ENCODE results near the gene TMEM151A.

TMEM151A gene

GRCh38 chr11:66314561-66315497, 23.1 kb downstream of the TMEM151A start:
- ChIA-PET POLR2A (no interaction called here), CTCF (interaction anchor here (3.4 to 6.2 kb wide), 3 partner anchors 11 to 27 kb away, joined by 14 to 52 read pairs (median 44); partner anchors contain the start of gene BRMS1)
- no peak overlapping the region for H3K4me3 ChIP-seq (ENCODE audit: control insufficient read depth in 1 of 7, extremely low read depth in 1 of 7, insufficient read depth in 4 of 7, low read depth in 2 of 7, low read length in 6 of 7)
- no peaks in the 10 kb centered on the region for H3K9me3 ChIP-seq (ENCODE audit: control extremely low read depth in 1 of 5, control insufficient read depth in 4 of 5, insufficient read depth in 2 of 5, low read depth in 1 of 5, low read length in 4 of 5)
- over 99% methylated on average over 17 of the region's 17 CpGs for WGBS (ENCODE audit: insufficient coverage)
- no peak for DNase-seq
- no peaks in the 10 kb centered on the region for H3K27me3 ChIP-seq (replicated peaks in 2 of 5; ENCODE audit: control insufficient read depth in 4 of 5, insufficient read depth in 5 of 5, low read length in 4 of 5)
- H3K36me3 ChIP-seq (ENCODE audit: control insufficient read depth in 4 of 4, insufficient read depth in 4 of 4, low read length in 3 of 4): no peaks in the 10 kb centered on the region
- H3K27ac ChIP-seq (ENCODE audit: insufficient read depth in 1 of 2, low read depth in 1 of 2, low read length in 2 of 2, poor library complexity in 1 of 2, severe bottlenecking in 2 of 2): no peak overlapping the region
- peaks cover 11 to 58% (median 50%) of the 10 kb centered on the region in 4 experiments for H3K4me1 ChIP-seq (ENCODE audit: control extremely low read depth in 1 of 4, control insufficient read depth in 4 of 4, insufficient read depth in 4 of 4, low read length in 3 of 4)

- Histone ChIP-seq H3K27me3 (replicated peaks in 2 of 5; ENCODE audit: control insufficient read depth in 4 of 5, insufficient read depth in 5 of 5, low read length in 4 of 5) (no peaks in the 10 kb centered on the region), H3K9me3 (ENCODE audit: control extremely low read depth in 1 of 5, control insufficient read depth in 4 of 5, insufficient read depth in 2 of 5, low read depth in 1 of 5, low read length in 4 of 5) (no peaks in the 10 kb centered on the region), H3K4me3 (ENCODE audit: control insufficient read depth in 1 of 7, extremely low read depth in 1 of 7, insufficient read depth in 4 of 7, low read depth in 2 of 7, low read length in 6 of 7) (no peak overlapping the region), H3K27ac (ENCODE audit: insufficient read depth in 1 of 2, low read depth in 1 of 2, low read length in 2 of 2, poor library complexity in 1 of 2, severe bottlenecking in 2 of 2) (no peak overlapping the region), H3K4me1 (ENCODE audit: control extremely low read depth in 1 of 4, control insufficient read depth in 4 of 4, insufficient read depth in 4 of 4, low read length in 3 of 4) (peaks cover 11 to 58% (median 50%) of the 10 kb centered on the region in 4 experiments), H3K36me3 (ENCODE audit: control insufficient read depth in 4 of 4, insufficient read depth in 4 of 4, low read length in 3 of 4) (no peaks in the 10 kb centered on the region)
- ChIA-PET POLR2A (no interaction called here), CTCF (interaction anchor here (3.4 kb wide), 1 partner anchor 17 kb away, joined by 14 read pairs; no protein-coding TSS in a partner anchor)
- DNase-seq: no peak
- 94% methylated on average over 14 of the region's 14 CpGs for WGBS (ENCODE audit: insufficient coverage)
These were observed 23.8 kb downstream of the TMEM151A start for GRCh38 chr11:66315498-66315885.

- Histone ChIP-seq H3K9me3 (ENCODE audit: control extremely low read depth in 1 of 5, control insufficient read depth in 4 of 5, insufficient read depth in 2 of 5, low read depth in 1 of 5, low read length in 4 of 5) (no peaks in the 10 kb centered on the region), H3K27ac (ENCODE audit: insufficient read depth in 1 of 2, low read depth in 1 of 2, low read length in 2 of 2, poor library complexity in 1 of 2, severe bottlenecking in 2 of 2) (no peak overlapping the region), H3K4me1 (ENCODE audit: control extremely low read depth in 1 of 4, control insufficient read depth in 4 of 4, insufficient read depth in 4 of 4, low read length in 3 of 4) (peaks cover 11 to 58% (median 50%) of the 10 kb centered on the region in 4 experiments), H3K36me3 (ENCODE audit: control insufficient read depth in 4 of 4, insufficient read depth in 4 of 4, low read length in 3 of 4) (no peaks in the 10 kb centered on the region), H3K27me3 (replicated peaks in 2 of 5; ENCODE audit: control insufficient read depth in 4 of 5, insufficient read depth in 5 of 5, low read length in 4 of 5) (no peaks in the 10 kb centered on the region), H3K4me3 (ENCODE audit: control insufficient read depth in 1 of 7, extremely low read depth in 1 of 7, insufficient read depth in 4 of 7, low read depth in 2 of 7, low read length in 6 of 7) (peak overlapping the region in 1 of 7 experiments; percentile 65)
- ChIA-PET CTCF (interaction anchor here (0.8 to 3.4 kb wide), 4 partner anchors 11 to 39 kb away, joined by 3 to 14 read pairs (median 7); no protein-coding TSS in a partner anchor), POLR2A (no interaction called here)
- no peak for DNase-seq
- 92% methylated on average over 52 of the region's 52 CpGs for WGBS (ENCODE audit: insufficient coverage)
These were observed 24.5 kb downstream of the TMEM151A start for GRCh38 chr11:66315921-66316811.

GRCh38 chr11:66316849-66317251, 25.2 kb downstream of the TMEM151A start, which contains the start of gene CD248:
Gene CD248, minus strand, starts transcription at chr11:66317044. Its CDS starts 17 bp downstream, at chr11:66317027.
- CTCF ChIA-PET: interaction anchor here (0.8 to 3.4 kb wide), 4 partner anchors 10 to 40 kb away, joined by 3 to 14 read pairs (median 7); no protein-coding TSS in a partner anchor

DNA sequence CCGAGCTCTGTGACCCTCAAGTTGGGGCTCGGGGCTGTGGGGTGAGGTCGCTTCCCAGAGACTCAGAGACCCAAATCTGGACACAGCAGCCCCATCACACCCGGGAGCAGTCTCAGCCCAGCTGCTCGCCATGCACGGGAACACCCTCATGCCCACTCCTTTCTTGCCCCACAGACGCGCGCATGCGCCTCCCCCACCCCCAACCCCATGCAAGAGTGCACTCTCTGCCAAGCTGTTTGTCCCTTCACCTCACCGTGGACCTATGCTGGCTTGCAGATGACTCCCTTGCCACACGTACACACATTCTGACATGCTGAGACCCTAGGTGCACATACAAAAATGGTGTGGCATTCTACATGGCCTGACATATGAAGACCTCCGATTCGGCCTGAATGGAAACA, 25.6 kb downstream of the TMEM151A start:
- H3K36me3 ChIP-seq (ENCODE audit: control insufficient read depth in 4 of 4, insufficient read depth in 4 of 4, low read length in 3 of 4): no peaks in the 10 kb centered on the region
- ChIA-PET CTCF (interaction anchor here (0.6 to 3.4 kb wide), 6 partner anchors 9 to 72 kb away, joined by 3 to 14 read pairs (median 5); no protein-coding TSS in a partner anchor), POLR2A (interaction anchor here (0.7 kb wide), 1 partner anchor 27 kb away, joined by 3 read pairs; no protein-coding TSS in a partner anchor)
- H3K4me3 ChIP-seq (ENCODE audit: control insufficient read depth in 1 of 7, extremely low read depth in 1 of 7, insufficient read depth in 4 of 7, low read depth in 2 of 7, low read length in 6 of 7): peak overlapping the region in 5 of 7 experiments; percentile 9 to 65 (median 43)
- H3K4me1 ChIP-seq (ENCODE audit: control extremely low read depth in 1 of 4, control insufficient read depth in 4 of 4, insufficient read depth in 4 of 4, low read length in 3 of 4): peaks cover 11 to 49% (median 43%) of the 10 kb centered on the region in 4 experiments
- no peaks in the 10 kb centered on the region for H3K27me3 ChIP-seq (replicated peaks in 2 of 5; ENCODE audit: control insufficient read depth in 4 of 5, insufficient read depth in 5 of 5, low read length in 4 of 5)
- H3K9me3 ChIP-seq (ENCODE audit: control extremely low read depth in 1 of 5, control insufficient read depth in 4 of 5, insufficient read depth in 2 of 5, low read depth in 1 of 5, low read length in 4 of 5): no peaks in the 10 kb centered on the region
- H3K27ac ChIP-seq (ENCODE audit: insufficient read depth in 1 of 2, low read depth in 1 of 2, low read length in 2 of 2, poor library complexity in 1 of 2, severe bottlenecking in 2 of 2): peak overlapping the region in 1 of 2 experiments; percentile 58
- 2% methylated on average over 8 of the region's 14 CpGs for WGBS (ENCODE audit: insufficient coverage)
- peak; percentile 36 to 61 (median 55) for DNase-seq

More at GRCh38 chr11:66316849-66317251, 25.2 kb downstream of the TMEM151A start, which contains the start of gene CD248:
- Histone ChIP-seq H3K27ac (ENCODE audit: insufficient read depth in 1 of 2, low read depth in 1 of 2, low read length in 2 of 2, poor library complexity in 1 of 2, severe bottlenecking in 2 of 2) (peak within 1 kb of the TSS in 1 of 2 experiments; percentile 58), H3K27me3 (replicated peaks in 2 of 5; ENCODE audit: control insufficient read depth in 4 of 5, insufficient read depth in 5 of 5, low read length in 4 of 5) (no peaks in the 10 kb centered on the region), H3K9me3 (ENCODE audit: control extremely low read depth in 1 of 5, control insufficient read depth in 4 of 5, insufficient read depth in 2 of 5, low read depth in 1 of 5, low read length in 4 of 5) (no peaks in the 10 kb centered on the region), H3K36me3 (ENCODE audit: control insufficient read depth in 4 of 4, insufficient read depth in 4 of 4, low read length in 3 of 4) (no peaks in the 10 kb centered on the region), H3K4me3 (ENCODE audit: control insufficient read depth in 1 of 7, extremely low read depth in 1 of 7, insufficient read depth in 4 of 7, low read depth in 2 of 7, low read length in 6 of 7) (peak within 1 kb of the TSS in 5 of 7 experiments; percentile 9 to 65 (median 43)), H3K4me1 (ENCODE audit: control extremely low read depth in 1 of 4, control insufficient read depth in 4 of 4, insufficient read depth in 4 of 4, low read length in 3 of 4) (peaks cover 11 to 53% (median 47%) of the 10 kb centered on the region in 4 experiments)
- POLR2A ChIA-PET: interaction anchor here (0.7 kb wide), 1 partner anchor 27 kb away, joined by 3 read pairs; no protein-coding TSS in a partner anchor
- DNase-seq: peak in 1 of 3 donors; percentile 27
- 15% methylated on average over 11 of the region's 29 CpGs for WGBS (ENCODE audit: insufficient coverage)

GRCh38 chr11:66317723-66318599, 26.3 kb downstream of the TMEM151A start:
- peak; percentile 64 to 83 (median 76) for DNase-seq
- no peaks in the 10 kb centered on the region for H3K27me3 ChIP-seq (replicated peaks in 2 of 5; ENCODE audit: control insufficient read depth in 4 of 5, insufficient read depth in 5 of 5, low read length in 4 of 5)
- peak overlapping the region in 5 of 7 experiments; percentile 9 to 65 (median 43) for H3K4me3 ChIP-seq (ENCODE audit: control insufficient read depth in 1 of 7, extremely low read depth in 1 of 7, insufficient read depth in 4 of 7, low read depth in 2 of 7, low read length in 6 of 7)
- 23% methylated on average over 12 of the region's 16 CpGs for WGBS (ENCODE audit: insufficient coverage)
- H3K36me3 ChIP-seq (ENCODE audit: control insufficient read depth in 4 of 4, insufficient read depth in 4 of 4, low read length in 3 of 4): no peaks in the 10 kb centered on the region
- ChIA-PET CTCF (interaction anchor here (0.6 to 3.4 kb wide), 5 partner anchors 9 to 71 kb away, joined by 3 to 14 read pairs (median 7); no protein-coding TSS in a partner anchor), POLR2A (no interaction called here)
- no peaks in the 10 kb centered on the region for H3K9me3 ChIP-seq (ENCODE audit: control extremely low read depth in 1 of 5, control insufficient read depth in 4 of 5, insufficient read depth in 2 of 5, low read depth in 1 of 5, low read length in 4 of 5)
- H3K27ac ChIP-seq (ENCODE audit: insufficient read depth in 1 of 2, low read depth in 1 of 2, low read length in 2 of 2, poor library complexity in 1 of 2, severe bottlenecking in 2 of 2): peak overlapping the region in 1 of 2 experiments; percentile 58
- H3K4me1 ChIP-seq (ENCODE audit: control extremely low read depth in 1 of 4, control insufficient read depth in 4 of 4, insufficient read depth in 4 of 4, low read length in 3 of 4): peaks cover 11 to 46% (median 40%) of the 10 kb centered on the region in 4 experiments
